ENCODE data around the gene TOP2B.

Gene TOP2B

DNA sequence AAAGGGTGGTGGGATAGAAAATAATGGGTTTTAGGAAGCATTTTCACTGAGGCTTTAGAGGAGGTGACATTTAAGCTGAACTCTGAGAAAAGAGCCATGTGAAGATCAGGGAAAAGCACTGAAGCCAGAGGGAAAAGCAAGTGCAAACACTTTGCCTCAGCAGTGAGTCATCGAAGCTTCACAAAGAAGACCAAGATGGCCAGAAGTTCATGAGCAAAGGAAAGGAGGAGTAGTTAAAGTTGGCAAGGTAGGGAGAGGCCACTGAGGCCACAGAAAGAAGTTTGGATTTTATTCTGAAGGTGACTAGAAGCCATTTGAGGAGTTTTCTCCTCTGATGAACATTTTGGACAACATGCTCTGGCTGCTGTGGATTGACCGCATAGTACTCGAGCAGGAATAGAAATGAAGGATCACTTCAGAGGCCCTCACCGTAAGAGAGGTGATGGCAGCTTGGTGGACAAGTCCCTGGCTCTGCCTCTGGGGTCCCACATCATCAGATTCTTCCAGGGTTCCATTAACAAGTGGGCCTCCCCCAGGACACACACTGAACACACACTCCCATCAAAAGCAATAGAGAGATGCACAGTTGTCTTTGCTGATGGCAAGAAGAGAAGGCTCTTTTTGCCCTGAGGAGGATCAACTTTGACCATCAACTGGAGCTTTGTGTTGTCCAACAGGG is 75.5 kb downstream of the TOP2B start:
- CTCF ChIA-PET: interaction anchor here (0.6 kb wide), 1 partner anchor 53 kb away, joined by 5 read pairs; no protein-coding TSS in a partner anchor
- Histone ChIP-seq H3K9me3 (ENCODE audit: control insufficient read depth, insufficient read depth, low read depth, low read length) (no peaks in the 10 kb centered on the region), H3K36me3 (ENCODE audit: control insufficient read depth in 2 of 2, insufficient read depth in 1 of 2, low read length in 2 of 2) (no peaks in the 10 kb centered on the region), H3K27ac (ENCODE audit: extremely low read depth, low read depth, low read length) (no peak overlapping the region), H3K4me1 (ENCODE audit: control insufficient read depth, insufficient read depth, low read length) (no peaks in the 10 kb centered on the region), H3K4me3 (ENCODE audit: low read depth, low read length) (no peak overlapping the region)
- POLR2A ChIA-PET: no interaction called here
- TF ChIP-seq ZNF248 (tag by site-specific recombination; IDR thresholded peaks at IDR 0.05) (no peak), ZNF610 (tag by site-specific recombination; IDR thresholded peaks at IDR 0.05; ENCODE audit: borderline replicate concordance) (no peak), HOXA7 (CRISPR knock-in tag; IDR thresholded peaks at IDR 0.05; ENCODE audit: borderline replicate concordance) (no peak), KLF1 (tag by site-specific recombination; IDR thresholded peaks at IDR 0.05) (no peak)
- TF ChIP-seq, protein P1, sequence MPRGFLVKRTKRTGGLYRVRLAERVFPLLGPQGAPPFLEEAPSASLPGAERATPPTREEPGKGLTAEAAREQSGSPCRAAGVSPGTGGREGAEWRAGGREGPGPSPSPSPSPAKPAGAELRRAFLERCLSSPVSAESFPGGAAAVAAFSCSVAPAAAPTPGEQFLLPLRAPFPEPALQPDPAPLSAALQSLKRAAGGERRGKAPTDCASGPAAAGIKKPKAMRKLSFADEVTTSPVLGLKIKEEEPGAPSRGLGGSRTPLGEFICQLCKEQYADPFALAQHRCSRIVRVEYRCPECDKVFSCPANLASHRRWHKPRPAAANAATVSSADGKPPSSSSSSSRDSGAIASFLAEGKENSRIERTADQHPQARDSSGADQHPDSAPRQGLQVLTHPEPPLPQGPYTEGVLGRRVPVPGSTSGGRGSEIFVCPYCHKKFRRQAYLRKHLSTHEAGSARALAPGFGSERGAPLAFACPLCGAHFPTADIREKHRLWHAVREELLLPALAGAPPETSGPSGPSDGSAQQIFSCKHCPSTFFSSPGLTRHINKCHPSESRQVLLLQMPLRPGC (tag by site-specific recombination; IDR thresholded peaks at IDR 0.05): no peak

DNA sequence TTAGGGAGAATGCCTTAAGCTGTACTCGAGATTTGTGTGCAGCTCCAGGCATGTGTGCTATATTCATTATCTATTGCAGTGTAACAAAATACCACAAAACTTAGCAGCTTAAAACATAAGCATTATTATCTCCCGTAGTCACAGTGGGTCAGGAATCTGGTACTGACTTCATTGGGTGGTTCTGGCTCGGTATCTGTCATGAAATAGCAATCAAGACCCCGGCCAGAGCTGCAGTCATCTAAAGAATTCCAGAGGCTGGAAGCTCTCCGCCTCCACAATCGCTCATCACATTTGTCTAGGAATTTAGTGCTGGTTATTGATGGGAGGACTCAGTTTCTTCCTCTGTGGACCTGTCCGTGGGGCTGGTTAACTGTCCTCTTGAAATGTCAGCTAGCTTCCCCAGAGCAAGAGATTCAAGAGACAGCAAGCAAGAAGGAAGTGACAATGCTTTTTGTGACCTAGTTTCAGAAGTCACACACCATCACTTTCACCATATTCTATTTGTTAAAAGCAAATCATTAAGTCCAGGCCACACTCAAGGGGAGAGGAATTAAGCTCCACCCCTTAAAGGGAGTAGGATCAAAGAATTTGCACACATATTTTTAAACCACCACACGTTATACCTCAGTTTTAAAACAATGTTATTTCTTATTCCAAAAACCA is 76.1 kb downstream of the TOP2B start:
- CTCF ChIA-PET: no interaction called here
- H3K27ac ChIP-seq (ENCODE audit: extremely low read depth, low read depth, low read length): no peak overlapping the region

DNA sequence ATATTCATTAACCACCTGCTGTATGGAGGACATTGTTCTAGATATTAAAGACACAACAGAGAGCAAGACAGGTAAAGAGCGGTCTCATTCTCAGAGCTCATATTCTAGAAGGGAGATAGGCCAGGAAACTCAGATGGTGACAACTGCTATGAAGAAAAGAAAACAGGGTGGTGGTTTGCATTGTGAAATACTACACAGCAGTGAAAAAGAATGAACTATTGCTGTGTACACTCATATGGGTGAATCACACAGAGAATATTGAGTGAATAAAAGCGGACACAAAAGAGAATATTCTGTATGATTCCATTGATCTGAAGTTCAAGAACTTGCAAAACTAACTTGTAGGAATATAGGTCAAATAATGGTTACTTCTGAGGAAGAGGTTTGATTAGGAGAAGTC is 76.7 kb downstream of the TOP2B start:
- ChIA-PET CTCF (no interaction called here), POLR2A (interaction anchor here (0.5 kb wide), 1 partner anchor 1077 kb away, joined by 3 read pairs; no protein-coding TSS in a partner anchor)
- Histone ChIP-seq H3K4me1 (ENCODE audit: control insufficient read depth, insufficient read depth, low read length) (no peaks in the 10 kb centered on the region), H3K9me3 (ENCODE audit: control insufficient read depth, insufficient read depth, low read depth, low read length) (no peaks in the 10 kb centered on the region), H3K36me3 (ENCODE audit: control insufficient read depth in 2 of 2, insufficient read depth in 1 of 2, low read length in 2 of 2) (no peaks in the 10 kb centered on the region), H3K4me3 (ENCODE audit: low read depth, low read length) (no peak overlapping the region), H3K27ac (ENCODE audit: extremely low read depth, low read depth, low read length) (no peak overlapping the region)
- TF ChIP-seq ZNF184 (tag by site-specific recombination; IDR thresholded peaks at IDR 0.05): no peak
- TF ChIP-seq ZNF146 (tag by site-specific recombination; IDR thresholded peaks at IDR 0.05): peak; percentile 73

More for the DNA sequence above, 76.1 kb downstream of the TOP2B start:
- Histone ChIP-seq H3K36me3 (ENCODE audit: control insufficient read depth in 2 of 2, insufficient read depth in 1 of 2, low read length in 2 of 2) (no peaks in the 10 kb centered on the region), H3K9me3 (ENCODE audit: control insufficient read depth, insufficient read depth, low read depth, low read length) (no peaks in the 10 kb centered on the region), H3K4me1 (ENCODE audit: control insufficient read depth, insufficient read depth, low read length) (no peaks in the 10 kb centered on the region), H3K4me3 (ENCODE audit: low read depth, low read length) (no peak overlapping the region)
- POLR2A ChIA-PET: no interaction called here
- TF ChIP-seq ZNF114 (tag by site-specific recombination; IDR thresholded peaks at IDR 0.05) (no peak), ZNF239 (tag by site-specific recombination; IDR thresholded peaks at IDR 0.05) (no peak), ZNF214 (tag by site-specific recombination; IDR thresholded peaks at IDR 0.05; ENCODE audit: borderline replicate concordance) (no peak), BCL11A (tag by site-specific recombination; IDR thresholded peaks at IDR 0.05; ENCODE audit: low read depth) (no peak), ZBTB20 (tag by site-specific recombination; IDR thresholded peaks at IDR 0.05) (no peak), ZNF629 (tag by site-specific recombination; IDR thresholded peaks at IDR 0.05) (no peak), YY2 (tag by site-specific recombination; IDR thresholded peaks at IDR 0.05) (no peak), ZNF596 (tag by site-specific recombination; IDR thresholded peaks at IDR 0.05) (no peak), KLF16 (tag by site-specific recombination; IDR thresholded peaks at IDR 0.05) (no peak), SALL2 (tag by site-specific recombination; IDR thresholded peaks at IDR 0.05; ENCODE audit: borderline replicate concordance) (no peak), ZNF521 (tag by site-specific recombination; IDR thresholded peaks at IDR 0.05) (no peak), ZNF157 (tag by site-specific recombination; IDR thresholded peaks at IDR 0.05) (no peak), ZBTB48 (tag by site-specific recombination; IDR thresholded peaks at IDR 0.05) (no peak), ZNF2 (tag by site-specific recombination; IDR thresholded peaks at IDR 0.05) (no peak)
- TF ChIP-seq, protein P2, sequence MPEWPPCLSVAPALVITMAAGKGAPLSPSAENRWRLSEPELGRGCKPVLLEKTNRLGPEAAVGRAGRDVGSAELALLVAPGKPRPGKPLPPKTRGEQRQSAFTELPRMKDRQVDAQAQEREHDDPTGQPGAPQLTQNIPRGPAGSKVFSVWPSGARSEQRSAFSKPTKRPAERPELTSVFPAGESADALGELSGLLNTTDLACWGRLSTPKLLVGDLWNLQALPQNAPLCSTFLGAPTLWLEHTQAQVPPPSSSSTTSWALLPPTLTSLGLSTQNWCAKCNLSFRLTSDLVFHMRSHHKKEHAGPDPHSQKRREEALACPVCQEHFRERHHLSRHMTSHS (tag by site-specific recombination; IDR thresholded peaks at IDR 0.05): no peak
- TF ChIP-seq, protein P3, sequence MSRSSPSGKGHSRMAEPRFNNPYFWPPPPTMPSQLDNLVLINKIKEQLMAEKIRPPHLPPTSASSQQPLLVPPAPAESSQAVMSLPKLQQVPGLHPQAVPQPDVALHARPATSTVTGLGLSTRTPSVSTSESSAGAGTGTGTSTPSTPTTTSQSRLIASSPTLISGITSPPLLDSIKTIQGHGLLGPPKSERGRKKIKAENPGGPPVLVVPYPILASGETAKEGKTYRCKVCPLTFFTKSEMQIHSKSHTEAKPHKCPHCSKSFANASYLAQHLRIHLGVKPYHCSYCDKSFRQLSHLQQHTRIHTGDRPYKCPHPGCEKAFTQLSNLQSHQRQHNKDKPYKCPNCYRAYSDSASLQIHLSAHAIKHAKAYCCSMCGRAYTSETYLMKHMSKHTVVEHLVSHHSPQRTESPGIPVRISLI (tag by site-specific recombination; IDR thresholded peaks at IDR 0.05): no peak

Measured in HEK293 (cell line).